Activated T-helper 1 cell treated with anti-CD3 and anti-CD28 coated beads, Interleukin-2, amount 50 U/mL, for 16 hours (primary cell): ENCODE measurements around the gene SNTA1.
"Not testable (repeated sequence)": the region's sequence is repeated elsewhere in the genome, so short reads cannot be mapped to it uniquely, and the experiment has no call there.

ENCODE experiments used
- DNase-seq, 2 donors: peaks; one replicate each; pipeline ENCODE4 v3.0.0-alpha.2; 2020; ENCODE audit warnings: low read depth in 1 of 2, low spot score in 1 of 2

SNTA1 gene

GRCh38 chr20:33466303-33466646, 22.7 kb upstream of the SNTA1 start:
- DNase-seq = no peak

- DNase-seq = no peak
Measured at GRCh38 chr20:33465481-33466302, 22.1 kb upstream of the SNTA1 start.

GRCh38 chr20:33464759-33465158, 21.2 kb upstream of the SNTA1 start:
- DNase-seq = not testable (repeated sequence)

- no peak for DNase-seq
Measured at GRCh38 chr20:33463332-33464101, 20.0 kb upstream of the SNTA1 start.

GRCh38 chr20:33460711-33461110, 17.1 kb upstream of the SNTA1 start:
- no peak for DNase-seq

GRCh38 chr20:33459599-33459998, 16.0 kb upstream of the SNTA1 start:
- no peak for DNase-seq

GRCh38 chr20:33456916-33457642, 13.5 kb upstream of the SNTA1 start:
- DNase-seq = peak; percentile 62 to 69

GRCh38 chr20:33450867-33451266, 7.3 kb upstream of the SNTA1 start:
- no peak for DNase-seq

GRCh38 chr20:33445881-33446625, 2.5 kb upstream of the SNTA1 start:
- no peak for DNase-seq

- no peak for DNase-seq
Measured at GRCh38 chr20:33444797-33445560, 1.4 kb upstream of the SNTA1 start.

- DNase-seq = no peak
Measured at GRCh38 chr20:33443006-33443511, 504 bp downstream of the SNTA1 start.

GRCh38 chr20:33442136-33443005, 1.2 kb downstream of the SNTA1 start:
- DNase-seq = no peak

- no peak for DNase-seq
Measured at GRCh38 chr20:33441142-33441955, 2.2 kb downstream of the SNTA1 start.

- DNase-seq = not testable (repeated sequence)
Measured at GRCh38 chr20:33440562-33440961, 3.0 kb downstream of the SNTA1 start.

GRCh38 chr20:33438481-33438880, 5.1 kb downstream of the SNTA1 start:
- no peak for DNase-seq

- no peak for DNase-seq
Measured at GRCh38 chr20:33437141-33437911, 6.2 kb downstream of the SNTA1 start.

GRCh38 chr20:33434434-33434833, 9.1 kb downstream of the SNTA1 start:
- no peak for DNase-seq
